Measurements from ENCODE around the gene DIP2C.

DNA sequence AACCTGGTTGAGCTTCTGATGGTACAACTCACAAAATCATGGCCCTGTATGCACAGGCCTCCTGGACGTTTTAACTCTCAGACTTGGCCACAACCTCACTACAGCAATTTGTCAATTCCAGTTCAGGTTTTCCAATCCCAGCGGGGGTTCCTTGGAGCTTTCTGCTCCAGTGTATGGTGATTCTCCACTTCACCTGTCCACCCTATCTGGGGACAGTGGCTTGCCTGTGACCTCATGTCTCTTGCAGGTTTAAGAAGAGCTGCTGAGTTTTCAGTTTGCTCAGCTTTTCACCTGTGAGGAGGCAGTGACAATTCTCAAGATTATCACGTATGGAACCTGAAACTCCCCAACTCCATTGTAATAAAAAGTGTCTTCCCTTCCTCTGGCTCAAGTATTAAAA, 254.1 kb downstream of the DIP2C start:
- TF ChIP-seq, protein P1, sequence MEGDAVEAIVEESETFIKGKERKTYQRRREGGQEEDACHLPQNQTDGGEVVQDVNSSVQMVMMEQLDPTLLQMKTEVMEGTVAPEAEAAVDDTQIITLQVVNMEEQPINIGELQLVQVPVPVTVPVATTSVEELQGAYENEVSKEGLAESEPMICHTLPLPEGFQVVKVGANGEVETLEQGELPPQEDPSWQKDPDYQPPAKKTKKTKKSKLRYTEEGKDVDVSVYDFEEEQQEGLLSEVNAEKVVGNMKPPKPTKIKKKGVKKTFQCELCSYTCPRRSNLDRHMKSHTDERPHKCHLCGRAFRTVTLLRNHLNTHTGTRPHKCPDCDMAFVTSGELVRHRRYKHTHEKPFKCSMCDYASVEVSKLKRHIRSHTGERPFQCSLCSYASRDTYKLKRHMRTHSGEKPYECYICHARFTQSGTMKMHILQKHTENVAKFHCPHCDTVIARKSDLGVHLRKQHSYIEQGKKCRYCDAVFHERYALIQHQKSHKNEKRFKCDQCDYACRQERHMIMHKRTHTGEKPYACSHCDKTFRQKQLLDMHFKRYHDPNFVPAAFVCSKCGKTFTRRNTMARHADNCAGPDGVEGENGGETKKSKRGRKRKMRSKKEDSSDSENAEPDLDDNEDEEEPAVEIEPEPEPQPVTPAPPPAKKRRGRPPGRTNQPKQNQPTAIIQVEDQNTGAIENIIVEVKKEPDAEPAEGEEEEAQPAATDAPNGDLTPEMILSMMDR (IDR thresholded peaks at IDR 0.05), result no peak
- TF ChIP-seq EP300 (IDR thresholded peaks at IDR 0.05; ENCODE audit: low read depth) (no peak), POLR2A (IDR thresholded peaks at IDR 0.05) (no peak), POLR2AphosphoS5 (IDR thresholded peaks at IDR 0.05) (no peak)

All from transverse colon (tissue), 4 donors.